HG02981 (cell line): ENCODE measurements around the gene FRMD4B.
"Not testable (repeated sequence)": the region's sequence is repeated elsewhere in the genome, so short reads cannot be mapped to it uniquely, and the experiment has no call there.

Source experiments
- ATAC-seq: cut with Tn5 transposase; IDR thresholded peaks from one replicate; pipeline ENCODE4 v1.9.1; 2021; ENCODE audit warnings: mild to moderate bottlenecking, moderate library complexity; ENCODE audit not compliant: unreplicated experiment

The FRMD4B gene

DNA sequence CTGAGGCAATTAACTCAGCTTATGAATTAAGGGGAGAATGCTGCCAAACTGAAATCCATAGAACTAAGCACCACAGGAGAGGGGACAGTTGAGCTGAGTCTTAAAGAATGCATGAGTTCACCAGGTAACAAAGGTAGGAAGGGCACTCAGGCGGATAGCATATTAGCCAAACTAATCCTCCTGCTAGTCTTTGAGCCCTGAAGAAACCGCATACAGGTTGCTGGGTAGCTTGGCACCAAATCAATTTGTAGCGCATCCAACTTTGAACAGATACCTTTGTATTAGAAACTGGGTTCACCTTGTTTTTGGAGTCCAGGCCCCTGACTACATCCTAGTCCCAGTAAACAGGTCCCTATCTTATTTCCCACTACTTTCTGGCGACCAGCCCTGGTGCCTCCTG, 93.7 kb downstream of the FRMD4B start:
- no peak for ATAC-seq

DNA sequence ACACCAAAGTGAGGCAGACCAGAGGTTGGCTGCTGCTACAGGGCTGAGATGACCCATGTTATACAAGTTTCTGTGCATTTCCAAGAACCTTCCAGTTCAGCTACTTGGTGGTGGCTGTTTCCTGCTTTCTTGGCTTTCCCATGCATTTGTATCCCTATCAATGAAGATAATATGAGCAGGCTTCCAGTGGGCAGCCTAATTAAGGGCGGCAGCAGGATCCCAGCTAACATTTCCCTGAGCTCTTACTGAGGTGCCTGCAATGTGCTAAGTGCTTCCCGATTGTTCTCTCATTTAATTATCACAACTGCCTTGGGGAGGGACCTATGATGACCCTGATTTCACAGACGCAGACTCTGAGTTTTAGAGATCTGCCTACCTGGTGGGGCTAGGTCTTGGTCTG, 95.5 kb downstream of the FRMD4B start:
- ATAC-seq = no peak

DNA sequence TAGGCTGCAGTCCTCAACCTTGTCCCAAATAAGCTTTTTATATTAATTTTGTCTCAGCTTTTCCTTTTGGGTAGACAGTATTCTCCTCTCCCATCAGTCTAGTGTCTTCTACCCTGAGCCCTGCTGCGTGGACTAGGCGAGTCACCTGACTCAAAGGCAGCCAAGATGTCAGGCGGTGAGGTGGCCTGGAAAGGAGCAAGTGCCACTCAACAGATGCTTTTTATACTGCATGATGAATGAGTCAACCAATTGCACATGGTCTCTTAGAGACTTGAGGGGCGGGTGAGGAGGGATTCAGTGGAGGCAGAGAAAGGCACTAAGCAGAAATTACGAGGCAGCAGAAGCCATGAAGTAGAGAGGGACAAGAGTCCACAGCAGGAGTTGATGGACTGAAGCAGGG, 95.9 kb downstream of the FRMD4B start:
- no peak for ATAC-seq

- no peak for ATAC-seq
Observed at GRCh38 chr3:69288161-69288895, 97.6 kb downstream of the FRMD4B start.

DNA sequence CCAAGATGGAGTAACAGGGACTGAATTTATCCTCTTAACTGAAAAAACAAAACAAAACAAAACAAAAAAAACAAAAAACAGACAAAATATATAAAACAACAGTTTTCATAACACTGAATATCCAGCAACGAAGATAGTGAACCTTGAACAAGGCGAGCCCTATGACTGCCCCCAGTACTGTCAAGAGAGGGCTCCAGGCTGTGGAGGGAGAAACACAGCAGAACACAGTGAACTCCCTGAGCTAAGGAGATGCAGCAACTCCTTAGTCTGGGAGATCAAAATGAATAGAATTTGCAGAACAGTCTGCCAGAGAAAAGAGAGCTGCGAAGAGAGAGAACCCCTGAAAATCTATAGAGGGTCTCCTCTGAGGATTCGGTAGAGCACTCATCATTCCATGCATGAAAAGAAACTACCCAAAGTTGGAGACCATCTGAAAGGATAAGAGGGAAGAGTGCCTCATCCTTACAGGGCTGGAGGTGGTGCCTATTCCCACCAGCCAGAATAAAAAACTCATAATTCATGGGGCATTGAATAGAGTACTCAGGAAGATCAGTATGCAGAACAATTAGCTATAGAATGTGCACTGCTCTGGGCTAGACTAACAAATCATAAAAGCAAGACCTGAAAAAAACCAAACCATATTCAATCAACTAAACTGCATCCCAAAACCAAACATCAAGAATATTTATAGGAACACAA, 101.8 kb downstream of the FRMD4B start:
- no peak for ATAC-seq

- no peak for ATAC-seq
Observed at GRCh38 chr3:69283496-69283895, 102.4 kb downstream of the FRMD4B start.

- no peak for ATAC-seq
Observed at GRCh38 chr3:69282181-69282580, 103.7 kb downstream of the FRMD4B start.

DNA sequence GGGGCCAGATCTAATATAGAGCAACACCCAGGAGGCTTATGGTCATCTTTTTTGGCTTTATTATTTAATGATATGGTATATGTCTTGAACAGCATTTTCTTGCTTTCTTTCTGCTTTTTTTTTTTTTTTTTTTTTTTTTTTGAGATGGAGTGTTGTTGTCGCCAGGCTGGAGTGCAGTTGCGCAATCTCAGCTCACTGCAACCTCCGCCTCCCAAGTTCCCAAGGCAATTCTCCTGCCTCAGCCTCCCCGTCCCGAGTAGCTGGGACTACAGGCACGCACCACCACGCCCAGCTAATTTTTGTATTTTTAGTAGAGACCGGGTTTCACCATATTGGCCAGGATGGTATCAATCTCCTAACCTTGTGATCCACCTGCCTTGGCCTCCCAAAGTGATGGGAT, 108.5 kb downstream of the FRMD4B start:
- not testable (repeated sequence) for ATAC-seq

GRCh38 chr3:69276884-69277283, 109.0 kb downstream of the FRMD4B start:
- no peak for ATAC-seq

GRCh38 chr3:69276191-69276590, 109.7 kb downstream of the FRMD4B start:
- ATAC-seq = not testable (repeated sequence)

GRCh38 chr3:69273896-69274295, 112.0 kb downstream of the FRMD4B start:
- no peak for ATAC-seq

DNA sequence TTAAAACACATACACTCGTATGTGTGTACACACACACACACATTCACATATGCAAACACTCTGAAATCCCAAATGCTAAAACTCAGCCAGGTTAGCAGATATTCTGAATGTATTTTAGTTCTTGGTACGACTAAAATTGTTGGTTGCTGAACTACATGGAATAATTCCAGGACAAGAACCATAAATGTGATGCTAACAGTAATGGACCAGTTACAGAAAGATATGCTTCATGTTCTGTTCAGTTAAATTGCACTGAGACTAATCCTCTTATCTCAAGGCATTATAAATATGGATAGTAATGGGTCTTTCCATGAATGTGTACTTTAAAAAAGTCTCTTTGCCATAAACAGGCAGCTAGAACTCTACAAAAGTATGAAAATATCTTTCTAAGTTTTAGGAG, 113.3 kb downstream of the FRMD4B start:
- no peak for ATAC-seq

GRCh38 chr3:69271098-69271497, 114.8 kb downstream of the FRMD4B start:
- no peak for ATAC-seq

DNA sequence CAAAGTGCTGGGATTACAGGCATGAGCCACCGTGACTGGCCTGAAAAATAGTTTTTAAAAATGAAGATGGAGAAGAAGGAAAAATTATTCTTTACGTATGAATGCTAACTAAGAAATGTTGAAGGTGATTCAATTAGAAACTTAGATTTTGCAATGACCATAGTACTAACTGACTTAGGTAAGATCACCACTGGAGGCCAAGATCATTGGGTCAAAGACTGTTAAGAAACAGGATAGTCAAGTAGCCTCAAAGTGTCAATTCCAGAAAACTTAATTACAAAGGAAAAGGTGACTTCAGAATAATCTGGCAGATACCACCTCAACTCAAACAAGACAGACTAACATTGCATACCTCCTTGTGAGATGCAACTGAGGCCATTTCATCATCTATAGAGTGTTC, 119.3 kb downstream of the FRMD4B start:
- no peak for ATAC-seq

- not testable (repeated sequence) for ATAC-seq
Observed at GRCh38 chr3:69266071-69266470, 119.8 kb downstream of the FRMD4B start.

GRCh38 chr3:69260843-69261405, 125.0 kb downstream of the FRMD4B start:
- ATAC-seq = not testable (repeated sequence)

- ATAC-seq = no peak
Observed at GRCh38 chr3:69260216-69260787, 125.6 kb downstream of the FRMD4B start.

GRCh38 chr3:69259125-69259524, 126.8 kb downstream of the FRMD4B start:
- ATAC-seq = no peak

- ATAC-seq = no peak
Observed at GRCh38 chr3:69255928-69256327, 130.0 kb downstream of the FRMD4B start.

- ATAC-seq = no peak
Observed at GRCh38 chr3:69254351-69254750, 131.5 kb downstream of the FRMD4B start.

DNA sequence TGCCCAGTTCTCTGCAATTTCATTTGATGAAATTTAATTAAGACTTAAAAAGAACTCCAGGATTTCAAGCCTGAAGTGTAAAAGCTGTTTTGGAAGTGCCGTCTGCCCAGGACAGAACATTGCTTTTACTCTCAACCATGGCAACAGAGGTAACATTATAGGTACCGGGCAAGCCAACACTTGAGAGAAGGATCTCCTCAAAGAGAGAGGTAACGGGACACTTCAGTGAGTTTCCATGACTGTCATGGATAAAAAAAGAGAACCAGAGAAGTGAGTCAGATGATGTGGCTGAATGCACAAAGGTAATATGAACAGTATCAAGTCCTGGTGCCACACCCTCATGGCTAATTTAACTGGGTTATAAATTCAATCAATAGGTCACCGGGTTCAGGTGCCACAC, 133.3 kb downstream of the FRMD4B start:
- ATAC-seq = no peak

GRCh38 chr3:69252141-69252540, 133.7 kb downstream of the FRMD4B start:
- no peak for ATAC-seq
